SK-N-SH (cell line): ENCODE data around the gene PAQR6.

Source experiments
- EP300 ChIP-seq, 2 experiments: IDR thresholded peaks; 2 replicates each; pipeline versions ENCODE4 v1.4.0 to v1.6.1; 2012; ENCODE audit warnings: borderline replicate concordance in 1 of 2, low read depth in 1 of 2, low read length in 1 of 2
- MXI1 ChIP-seq: IDR thresholded peaks from 2 replicates; pipeline ENCODE4 v1.6.1; 2012; ENCODE audit warnings: mild to moderate bottlenecking, low read depth, low read length, improper control_type of control experiment
- POLR2AphosphoS5 ChIP-seq: IDR thresholded peaks from 2 replicates; pipeline ENCODE4 v1.6.1; 2012; ENCODE audit warnings: low read depth, low read length
- REST ChIP-seq: IDR thresholded peaks from 2 replicates; pipeline ENCODE4 v1.6.1; 2012; ENCODE audit warnings: mild to moderate bottlenecking, low read depth, low read length, moderate library complexity
- RXRA ChIP-seq: IDR thresholded peaks from 2 replicates; pipeline ENCODE4 v1.4.0; 2012; ENCODE audit warnings: low read depth, mild to moderate bottlenecking, borderline replicate concordance
- SIN3A ChIP-seq: IDR thresholded peaks from 2 replicates; pipeline ENCODE4 v1.6.1; 2012; ENCODE audit warnings: low read depth, mild to moderate bottlenecking, low read length, moderate library complexity, borderline replicate concordance
- TAF1 ChIP-seq: IDR thresholded peaks from 2 replicates; pipeline ENCODE4 v1.6.1; 2012; ENCODE audit warnings: low read depth, mild to moderate bottlenecking, low read length, moderate library complexity, borderline replicate concordance
- TF ChIP-seq, protein P1 (sequence below): fragments of 200-600 bp; sonication (generic); IDR thresholded peaks from 2 replicates; pipeline ENCODE4 v1.6.1; 2017; ENCODE audit warnings: antibody characterized with exemption, mild to moderate bottlenecking, moderate library complexity
- TF ChIP-seq, protein P2 (sequence below): fragments of 150-350 bp; IDR thresholded peaks from 2 replicates; pipeline ENCODE4 v1.6.1; 2016; ENCODE audit warnings: mild to moderate bottlenecking, low read depth, low read length

DNA sequence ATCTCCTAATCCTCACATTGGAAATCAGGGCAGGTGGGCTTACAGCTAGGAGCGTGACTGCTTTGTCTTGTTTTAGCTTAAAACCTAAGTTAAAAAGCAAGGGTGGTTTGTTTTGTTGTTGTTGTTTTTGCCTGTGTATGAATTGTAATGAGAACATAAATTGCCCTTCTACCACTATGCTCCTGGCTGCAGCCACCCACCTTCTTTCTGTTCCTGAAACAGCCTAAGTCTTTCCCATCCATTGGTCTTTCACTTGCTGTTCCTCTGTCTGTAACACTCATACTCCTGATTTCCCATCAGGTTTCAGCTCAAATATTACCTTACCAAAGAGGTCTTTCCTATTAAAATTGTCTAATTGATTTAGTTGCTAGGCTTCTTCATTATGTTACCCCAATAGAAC lies 35.7 kb upstream of the PAQR6 start:
- TF ChIP-seq SIN3A (no peak), RXRA (no peak), TAF1 (no peak), MXI1 (no peak), EP300 (IDR thresholded peaks at IDR 0.05; ENCODE audit: borderline replicate concordance in 1 of 2, low read depth in 1 of 2, low read length in 1 of 2) (no peak), POLR2AphosphoS5 (no peak), REST (no peak)
- TF ChIP-seq, protein P1, sequence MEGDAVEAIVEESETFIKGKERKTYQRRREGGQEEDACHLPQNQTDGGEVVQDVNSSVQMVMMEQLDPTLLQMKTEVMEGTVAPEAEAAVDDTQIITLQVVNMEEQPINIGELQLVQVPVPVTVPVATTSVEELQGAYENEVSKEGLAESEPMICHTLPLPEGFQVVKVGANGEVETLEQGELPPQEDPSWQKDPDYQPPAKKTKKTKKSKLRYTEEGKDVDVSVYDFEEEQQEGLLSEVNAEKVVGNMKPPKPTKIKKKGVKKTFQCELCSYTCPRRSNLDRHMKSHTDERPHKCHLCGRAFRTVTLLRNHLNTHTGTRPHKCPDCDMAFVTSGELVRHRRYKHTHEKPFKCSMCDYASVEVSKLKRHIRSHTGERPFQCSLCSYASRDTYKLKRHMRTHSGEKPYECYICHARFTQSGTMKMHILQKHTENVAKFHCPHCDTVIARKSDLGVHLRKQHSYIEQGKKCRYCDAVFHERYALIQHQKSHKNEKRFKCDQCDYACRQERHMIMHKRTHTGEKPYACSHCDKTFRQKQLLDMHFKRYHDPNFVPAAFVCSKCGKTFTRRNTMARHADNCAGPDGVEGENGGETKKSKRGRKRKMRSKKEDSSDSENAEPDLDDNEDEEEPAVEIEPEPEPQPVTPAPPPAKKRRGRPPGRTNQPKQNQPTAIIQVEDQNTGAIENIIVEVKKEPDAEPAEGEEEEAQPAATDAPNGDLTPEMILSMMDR: no peak
- TF ChIP-seq, protein P2, sequence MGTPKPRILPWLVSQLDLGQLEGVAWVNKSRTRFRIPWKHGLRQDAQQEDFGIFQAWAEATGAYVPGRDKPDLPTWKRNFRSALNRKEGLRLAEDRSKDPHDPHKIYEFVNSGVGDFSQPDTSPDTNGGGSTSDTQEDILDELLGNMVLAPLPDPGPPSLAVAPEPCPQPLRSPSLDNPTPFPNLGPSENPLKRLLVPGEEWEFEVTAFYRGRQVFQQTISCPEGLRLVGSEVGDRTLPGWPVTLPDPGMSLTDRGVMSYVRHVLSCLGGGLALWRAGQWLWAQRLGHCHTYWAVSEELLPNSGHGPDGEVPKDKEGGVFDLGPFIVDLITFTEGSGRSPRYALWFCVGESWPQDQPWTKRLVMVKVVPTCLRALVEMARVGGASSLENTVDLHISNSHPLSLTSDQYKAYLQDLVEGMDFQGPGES: no peak
